Measurements from ENCODE around the gene GNB3. TPM values are rescaled to one million over a fixed set of nuclear protein-coding genes. Genes with fewer than 3 reads are reported as not detected.

GNB3 gene
- total RNA-seq, 1 donor from 2014 or later = 9.0 TPM

- peak overlapping the region; percentile 5 for H3K27ac Mint-ChIP-seq (ENCODE audit: unreplicated experiment)
- no peak for DNase-seq (ENCODE audit: low spot score)
- H3K27me3 Mint-ChIP-seq (ENCODE audit: unreplicated experiment) = peaks cover 26% of the 10 kb centered on the region
- H3K4me1 Mint-ChIP-seq (ENCODE audit: unreplicated experiment) = peaks cover 58% of the 10 kb centered on the region
- H3K4me3 Mint-ChIP-seq (ENCODE audit: unreplicated experiment) = peak overlapping the region; percentile 92
- no peaks in the 10 kb centered on the region for H3K9me3 Mint-ChIP-seq (ENCODE audit: unreplicated experiment)
- TF ChIP-seq, protein P1, sequence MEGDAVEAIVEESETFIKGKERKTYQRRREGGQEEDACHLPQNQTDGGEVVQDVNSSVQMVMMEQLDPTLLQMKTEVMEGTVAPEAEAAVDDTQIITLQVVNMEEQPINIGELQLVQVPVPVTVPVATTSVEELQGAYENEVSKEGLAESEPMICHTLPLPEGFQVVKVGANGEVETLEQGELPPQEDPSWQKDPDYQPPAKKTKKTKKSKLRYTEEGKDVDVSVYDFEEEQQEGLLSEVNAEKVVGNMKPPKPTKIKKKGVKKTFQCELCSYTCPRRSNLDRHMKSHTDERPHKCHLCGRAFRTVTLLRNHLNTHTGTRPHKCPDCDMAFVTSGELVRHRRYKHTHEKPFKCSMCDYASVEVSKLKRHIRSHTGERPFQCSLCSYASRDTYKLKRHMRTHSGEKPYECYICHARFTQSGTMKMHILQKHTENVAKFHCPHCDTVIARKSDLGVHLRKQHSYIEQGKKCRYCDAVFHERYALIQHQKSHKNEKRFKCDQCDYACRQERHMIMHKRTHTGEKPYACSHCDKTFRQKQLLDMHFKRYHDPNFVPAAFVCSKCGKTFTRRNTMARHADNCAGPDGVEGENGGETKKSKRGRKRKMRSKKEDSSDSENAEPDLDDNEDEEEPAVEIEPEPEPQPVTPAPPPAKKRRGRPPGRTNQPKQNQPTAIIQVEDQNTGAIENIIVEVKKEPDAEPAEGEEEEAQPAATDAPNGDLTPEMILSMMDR (IDR thresholded peaks at IDR 0.05; ENCODE audit: unreplicated experiment) = no peak
- peaks cover 18% of the 10 kb centered on the region for H3K36me3 Mint-ChIP-seq (ENCODE audit: low read depth, unreplicated experiment)
Observed at GRCh38 chr12:6822426-6823135, 18.1 kb upstream of the GNB3 start.

DNA sequence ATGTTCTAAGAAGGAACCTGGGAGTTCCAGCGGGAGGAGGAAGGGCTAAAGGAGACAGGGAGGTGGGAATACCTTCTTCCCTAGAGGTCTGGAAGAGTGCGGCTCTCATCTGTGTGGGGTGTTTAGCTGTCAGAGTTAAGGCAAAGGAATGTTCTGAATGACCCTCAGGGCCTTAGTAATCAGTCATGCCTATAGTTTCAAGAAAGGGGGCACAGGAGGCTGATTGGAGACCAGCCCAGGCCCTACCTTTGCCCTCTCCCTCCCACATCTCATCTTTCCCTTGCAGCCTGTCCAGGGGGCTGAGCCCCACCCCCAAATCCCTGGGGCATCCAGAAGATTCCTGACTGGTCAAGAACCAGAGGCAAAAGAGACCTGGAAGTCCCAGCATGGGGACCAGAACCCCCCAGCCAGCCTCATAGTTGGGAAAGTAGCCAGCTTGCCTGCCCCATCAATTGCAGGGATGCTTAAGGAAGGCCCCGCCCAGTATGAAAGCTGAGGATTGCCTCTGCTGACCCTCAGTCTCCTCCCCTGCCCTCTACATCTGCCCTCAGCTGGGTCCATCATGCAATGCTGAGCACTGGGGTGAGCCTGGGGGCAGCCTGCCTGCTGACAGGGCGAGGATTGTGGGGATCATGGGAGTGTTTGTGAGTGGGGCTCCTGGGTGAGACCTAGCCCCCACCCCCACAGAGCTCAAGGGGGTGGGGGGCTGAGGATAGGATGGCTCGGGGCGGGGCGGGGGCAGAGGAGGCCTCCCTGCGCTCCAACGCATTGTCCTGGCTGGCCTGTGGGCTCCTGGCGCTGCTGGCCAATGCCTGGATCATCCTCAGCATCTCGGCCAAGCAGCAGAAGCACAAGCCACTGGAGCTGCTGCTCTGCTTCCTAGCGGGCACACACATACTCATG lies 17.3 kb upstream of the GNB3 start:
- peaks cover 13% of the 10 kb centered on the region for H3K36me3 Mint-ChIP-seq (ENCODE audit: low read depth, unreplicated experiment)

GRCh38 chr12:6824085-6824775 lies 16.5 kb upstream of the GNB3 start:
- H3K27ac Mint-ChIP-seq (ENCODE audit: unreplicated experiment) = no peak overlapping the region
- no peaks in the 10 kb centered on the region for H3K9me3 Mint-ChIP-seq (ENCODE audit: unreplicated experiment)
- H3K27me3 Mint-ChIP-seq (ENCODE audit: unreplicated experiment) = peaks cover 27% of the 10 kb centered on the region
- peak overlapping the region; percentile 70 for H3K4me3 Mint-ChIP-seq (ENCODE audit: unreplicated experiment)
- TF ChIP-seq, protein P1 (IDR thresholded peaks at IDR 0.05; ENCODE audit: unreplicated experiment) = no peak
- no peak for DNase-seq (ENCODE audit: low spot score)
- peaks cover 51% of the 10 kb centered on the region for H3K4me1 Mint-ChIP-seq (ENCODE audit: unreplicated experiment)
- peaks cover 13% of the 10 kb centered on the region for H3K36me3 Mint-ChIP-seq (ENCODE audit: low read depth, unreplicated experiment)

More for the DNA sequence above, 17.3 kb upstream of the GNB3 start:
- Mint-ChIP-seq H3K4me3 (ENCODE audit: unreplicated experiment) (peak overlapping the region; percentile 92), H3K27me3 (ENCODE audit: unreplicated experiment) (peaks cover 24% of the 10 kb centered on the region), H3K4me1 (ENCODE audit: unreplicated experiment) (peaks cover 54% of the 10 kb centered on the region), H3K9me3 (ENCODE audit: unreplicated experiment) (no peaks in the 10 kb centered on the region), H3K27ac (ENCODE audit: unreplicated experiment) (peak overlapping the region; percentile 5)
- TF ChIP-seq, protein P1 (IDR thresholded peaks at IDR 0.05; ENCODE audit: unreplicated experiment) = no peak
- DNase-seq (ENCODE audit: low spot score) = no peak

- H3K27me3 Mint-ChIP-seq (ENCODE audit: unreplicated experiment) = peaks cover 26% of the 10 kb centered on the region
- peak overlapping the region; percentile 62 for H3K4me3 Mint-ChIP-seq (ENCODE audit: unreplicated experiment)
- H3K27ac Mint-ChIP-seq (ENCODE audit: unreplicated experiment) = no peak overlapping the region
- TF ChIP-seq, protein P1 (IDR thresholded peaks at IDR 0.05; ENCODE audit: unreplicated experiment) = no peak
- peaks cover 13% of the 10 kb centered on the region for H3K36me3 Mint-ChIP-seq (ENCODE audit: low read depth, unreplicated experiment)
- no peak for DNase-seq (ENCODE audit: low spot score)
- H3K9me3 Mint-ChIP-seq (ENCODE audit: unreplicated experiment) = no peaks in the 10 kb centered on the region
- H3K4me1 Mint-ChIP-seq (ENCODE audit: unreplicated experiment) = peaks cover 46% of the 10 kb centered on the region
Observed at GRCh38 chr12:6824901-6825381, 15.8 kb upstream of the GNB3 start.
